A549 treated with RU486 at 1 μM for 4 hours (cell line): ENCODE data around the gene KBTBD8. TPM values are rescaled to one million over a fixed set of nuclear protein-coding genes. Genes with fewer than 3 reads are reported as not detected.

Experiments
- total RNA-seq: library from RNA; stranded (reverse); fragments of 200-300 nt; extraction: Qiagen RNA extraction; gene quantifications from 5 replicates; pipeline ENCODE4 v1.2.3, GENCODE V29; 2022; ENCODE audit warnings: low read depth

KBTBD8 gene, protein sequence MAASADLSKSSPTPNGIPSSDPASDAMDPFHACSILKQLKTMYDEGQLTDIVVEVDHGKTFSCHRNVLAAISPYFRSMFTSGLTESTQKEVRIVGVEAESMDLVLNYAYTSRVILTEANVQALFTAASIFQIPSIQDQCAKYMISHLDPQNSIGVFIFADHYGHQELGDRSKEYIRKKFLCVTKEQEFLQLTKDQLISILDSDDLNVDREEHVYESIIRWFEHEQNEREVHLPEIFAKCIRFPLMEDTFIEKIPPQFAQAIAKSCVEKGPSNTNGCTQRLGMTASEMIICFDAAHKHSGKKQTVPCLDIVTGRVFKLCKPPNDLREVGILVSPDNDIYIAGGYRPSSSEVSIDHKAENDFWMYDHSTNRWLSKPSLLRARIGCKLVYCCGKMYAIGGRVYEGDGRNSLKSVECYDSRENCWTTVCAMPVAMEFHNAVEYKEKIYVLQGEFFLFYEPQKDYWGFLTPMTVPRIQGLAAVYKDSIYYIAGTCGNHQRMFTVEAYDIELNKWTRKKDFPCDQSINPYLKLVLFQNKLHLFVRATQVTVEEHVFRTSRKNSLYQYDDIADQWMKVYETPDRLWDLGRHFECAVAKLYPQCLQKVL
- total RNA-seq: 0.08 to 1.1 TPM (median 0.64 TPM) in 5 replicates

GRCh38 chr3:66998113-66998903 is at the start of gene KBTBD8:
Gene KBTBD8, plus strand, starts transcription at chr3:66998307. Its CDS starts 49 bp downstream, at chr3:66998356.

